Thymus (tissue), 11 donors: Measurements from ENCODE around the gene KIRREL3. TPM values are rescaled to one million over a fixed set of nuclear protein-coding genes. Genes with fewer than 3 reads are reported as not detected.

Experiments used
- DNase-seq, 9 donors: peaks; one replicate each; pipeline ENCODE4 v3.0.0-alpha.2; 2013; ENCODE audit warnings: low spot score in 9 of 9, low read depth in 6 of 9, missing footprints in 1 of 9
- H3K27ac ChIP-seq, 2 donors: one replicate each; pipeline ENCODE4 v1.5.1; 2013; ENCODE audit warnings: control low read depth in 1 of 2, low read depth in 1 of 2, low read length in 1 of 2, mild to moderate bottlenecking in 1 of 2, moderate library complexity in 1 of 2
- H3K27me3 ChIP-seq, 2 donors: one replicate each; pipeline ENCODE4 v1.5.1; 2013; ENCODE audit warnings: low read length in 1 of 2; ENCODE audit not compliant: control insufficient read depth in 2 of 2, insufficient read depth in 1 of 2
- H3K36me3 ChIP-seq, 2 donors: one replicate each; pipeline ENCODE4 v1.5.1; 2013; ENCODE audit warnings: low read length in 1 of 2, mild to moderate bottlenecking in 1 of 2, moderate library complexity in 1 of 2; ENCODE audit not compliant: control insufficient read depth in 2 of 2, insufficient read depth in 2 of 2
- H3K4me1 ChIP-seq, 2 donors: one replicate each; pipeline ENCODE4 v1.5.1; 2013; ENCODE audit warnings: low read length in 2 of 2; ENCODE audit not compliant: control insufficient read depth in 2 of 2, insufficient read depth in 2 of 2
- H3K4me3 ChIP-seq, 2 donors: one replicate each; pipeline ENCODE4 v1.5.1; 2013; ENCODE audit warnings: low read length in 2 of 2, control low read depth in 1 of 2, mild to moderate bottlenecking in 1 of 2
- H3K9me3 ChIP-seq, 2 donors: one replicate each; pipeline ENCODE4 v1.5.1; 2013; ENCODE audit warnings: low read length in 1 of 2, mild to moderate bottlenecking in 1 of 2; ENCODE audit not compliant: control insufficient read depth in 2 of 2, insufficient read depth in 1 of 2
- WGBS: extraction: QIAGEN DNeasy Blood & Tissue Kit; methylation state at CpG from one replicate; pipeline ENCODE4 v1.1.7; 2013; 5-methylcytosine and 5-hydroxymethylcytosine counted together
- polyA plus RNA-seq: library from polyadenylated mRNA; stranded (reverse); fragments of 200-250 nt; gene quantifications from one replicate; pipeline ENCODE4 v1.2.3, GENCODE V29; 2013
- total RNA-seq: library from RNA; stranded (reverse); fragments of 120-200 nt; gene quantifications from one replicate; pipeline ENCODE4 v1.2.4, GENCODE V29; 2013
- donor health status: healthy.

The KIRREL3 gene
- total and polyA plus RNA-seq, 2 donors: 0.09 to 0.14 TPM

DNA sequence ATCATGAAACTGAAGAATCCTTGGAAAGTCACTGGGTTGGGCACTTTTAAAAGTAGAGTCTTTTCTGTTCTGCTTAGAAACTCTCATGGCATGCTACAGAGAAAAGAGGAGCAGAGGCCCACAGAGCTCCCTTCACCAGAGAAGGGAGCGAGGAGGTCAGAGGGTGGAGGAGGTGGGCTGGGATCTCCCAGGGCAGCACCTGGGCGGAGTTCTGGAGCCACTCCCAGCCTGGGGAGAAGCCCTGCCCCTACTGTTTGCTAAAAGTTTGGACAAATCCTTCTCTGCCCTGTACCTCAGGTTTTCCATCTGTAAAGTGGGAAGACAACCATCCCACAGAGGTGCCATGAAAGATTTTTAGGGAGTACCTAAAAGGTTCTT, 299.1 kb downstream of the KIRREL3 start:
- DNase-seq: no peak
- H3K4me1 ChIP-seq: no peaks in the 10 kb centered on the region
- peaks cover 0 to 1% of the 10 kb centered on the region in 2 donors for H3K9me3 ChIP-seq
- H3K4me3 ChIP-seq: no peak overlapping the region
- H3K27me3 ChIP-seq: no peaks in the 10 kb centered on the region
- H3K36me3 ChIP-seq: no peaks in the 10 kb centered on the region
- 100% methylated on average over 2 of the region's 2 CpGs for WGBS
- H3K27ac ChIP-seq: no peak overlapping the region

- H3K9me3 ChIP-seq: peaks cover 0 to 1% of the 10 kb centered on the region in 2 donors
- WGBS: 89% methylated on average over 9 of the region's 9 CpGs
- H3K4me3 ChIP-seq: no peak overlapping the region
- no peaks in the 10 kb centered on the region for H3K4me1 ChIP-seq
- H3K27me3 ChIP-seq: no peaks in the 10 kb centered on the region
- H3K36me3 ChIP-seq: no peaks in the 10 kb centered on the region
- DNase-seq: no peak
- no peak overlapping the region for H3K27ac ChIP-seq
These were observed 299.6 kb downstream of the KIRREL3 start for GRCh38 chr11:126700768-126701519.

DNA sequence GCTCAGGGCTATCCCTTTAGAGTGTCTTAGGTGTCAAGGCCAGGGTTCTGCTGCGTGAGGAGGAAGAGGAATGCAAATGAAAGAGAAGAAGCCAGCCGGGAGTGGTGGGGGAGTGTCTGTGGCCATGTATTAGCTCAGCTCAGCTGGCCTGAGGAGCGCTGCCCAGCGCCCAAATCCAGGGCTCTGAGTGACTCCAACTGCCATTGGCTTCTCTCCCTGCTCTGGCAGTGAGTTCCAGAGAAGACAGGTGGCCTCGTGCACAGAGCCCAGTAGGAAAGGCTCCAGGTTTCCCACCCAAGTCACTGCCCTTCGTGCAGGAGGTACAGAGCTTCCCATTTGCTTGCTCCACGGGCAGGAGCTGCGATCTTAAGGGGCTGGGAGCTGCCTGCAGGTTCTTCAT, 302.0 kb downstream of the KIRREL3 start:
- WGBS: 70% methylated on average over 8 of the region's 8 CpGs
- Histone ChIP-seq H3K4me3 (no peak overlapping the region), H3K4me1 (no peaks in the 10 kb centered on the region), H3K9me3 (peaks cover 0 to 1% of the 10 kb centered on the region in 2 donors), H3K36me3 (no peaks in the 10 kb centered on the region), H3K27me3 (no peaks in the 10 kb centered on the region), H3K27ac (no peak overlapping the region)
- no peak for DNase-seq

- H3K36me3 ChIP-seq: no peaks in the 10 kb centered on the region
- no peak overlapping the region for H3K27ac ChIP-seq
- 89% methylated on average over 6 of the region's 6 CpGs for WGBS
- H3K9me3 ChIP-seq: peaks cover 0 to 1% of the 10 kb centered on the region in 2 donors
- no peak for DNase-seq
- no peak overlapping the region for H3K4me3 ChIP-seq
- H3K4me1 ChIP-seq: no peaks in the 10 kb centered on the region
- H3K27me3 ChIP-seq: no peaks in the 10 kb centered on the region
These were observed 302.6 kb downstream of the KIRREL3 start for GRCh38 chr11:126697936-126698335.

DNA sequence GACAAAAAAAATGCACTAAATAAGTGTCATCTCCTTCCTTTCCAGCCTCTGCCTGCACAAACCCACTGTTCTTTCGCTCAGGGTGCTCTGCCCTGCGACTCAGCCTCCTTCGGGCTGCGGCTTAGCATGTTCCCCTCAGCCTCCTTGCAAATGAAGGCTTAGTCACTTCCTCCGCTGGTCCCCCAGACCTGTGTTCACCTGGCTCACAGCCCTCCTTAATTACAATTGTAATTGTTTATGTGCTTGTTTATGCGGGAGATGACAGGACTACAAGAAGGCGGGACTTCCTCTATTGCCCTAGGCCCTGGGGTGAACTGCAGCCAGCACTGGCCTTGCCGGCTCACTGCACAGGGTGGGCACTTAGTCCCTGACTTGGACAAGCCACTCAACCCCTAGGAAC, 303.6 kb downstream of the KIRREL3 start:
- Histone ChIP-seq H3K27me3 (no peaks in the 10 kb centered on the region), H3K9me3 (peaks cover 0 to 1% of the 10 kb centered on the region in 2 donors), H3K36me3 (no peaks in the 10 kb centered on the region), H3K4me3 (no peak overlapping the region), H3K27ac (no peak overlapping the region), H3K4me1 (no peaks in the 10 kb centered on the region)
- WGBS: 95% methylated on average over 8 of the region's 8 CpGs
- DNase-seq: no peak

DNA sequence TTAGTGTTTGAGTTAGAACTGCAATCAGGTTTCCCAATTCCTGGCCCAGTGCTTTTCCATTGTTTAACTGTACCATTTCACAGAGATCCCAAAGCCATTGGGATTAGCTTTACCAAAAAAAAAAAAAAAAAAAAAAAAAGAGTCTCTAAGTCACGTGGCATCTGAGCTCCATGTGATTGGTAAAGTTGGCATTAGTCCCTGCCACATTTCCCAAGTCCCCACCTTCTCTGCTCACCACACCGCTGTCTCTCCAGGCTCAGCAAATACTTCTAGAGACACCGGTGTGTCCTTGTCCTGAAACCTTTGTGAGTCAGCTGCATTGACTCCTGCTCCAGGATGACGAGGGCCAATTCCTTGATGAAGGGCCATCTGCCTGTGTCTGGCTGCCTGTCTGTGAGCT, 305.3 kb downstream of the KIRREL3 start:
- no peaks in the 10 kb centered on the region for H3K4me1 ChIP-seq
- H3K9me3 ChIP-seq: peaks cover 0 to 1% of the 10 kb centered on the region in 2 donors
- no peak for DNase-seq
- H3K27me3 ChIP-seq: no peaks in the 10 kb centered on the region
- no peak overlapping the region for H3K27ac ChIP-seq
- no peak overlapping the region for H3K4me3 ChIP-seq
- H3K36me3 ChIP-seq: no peaks in the 10 kb centered on the region
- WGBS: 83% methylated on average over 4 of the region's 4 CpGs

GRCh38 chr11:126694065-126694625, 306.4 kb downstream of the KIRREL3 start:
- H3K36me3 ChIP-seq: no peaks in the 10 kb centered on the region
- no peaks in the 10 kb centered on the region for H3K4me1 ChIP-seq
- H3K4me3 ChIP-seq: no peak overlapping the region
- peaks cover 0 to 1% of the 10 kb centered on the region in 2 donors for H3K9me3 ChIP-seq
- 83% methylated on average over 11 of the region's 11 CpGs for WGBS
- H3K27ac ChIP-seq: no peak overlapping the region
- no peaks in the 10 kb centered on the region for H3K27me3 ChIP-seq
- no peak for DNase-seq

- Histone ChIP-seq H3K36me3 (no peaks in the 10 kb centered on the region), H3K4me3 (no peak overlapping the region), H3K27ac (no peak overlapping the region), H3K4me1 (no peaks in the 10 kb centered on the region), H3K9me3 (no peaks in the 10 kb centered on the region), H3K27me3 (no peaks in the 10 kb centered on the region)
- no peak for DNase-seq
- WGBS: 97% methylated on average over 2 of the region's 2 CpGs
These were observed 313.1 kb downstream of the KIRREL3 start for GRCh38 chr11:126687477-126687876.

DNA sequence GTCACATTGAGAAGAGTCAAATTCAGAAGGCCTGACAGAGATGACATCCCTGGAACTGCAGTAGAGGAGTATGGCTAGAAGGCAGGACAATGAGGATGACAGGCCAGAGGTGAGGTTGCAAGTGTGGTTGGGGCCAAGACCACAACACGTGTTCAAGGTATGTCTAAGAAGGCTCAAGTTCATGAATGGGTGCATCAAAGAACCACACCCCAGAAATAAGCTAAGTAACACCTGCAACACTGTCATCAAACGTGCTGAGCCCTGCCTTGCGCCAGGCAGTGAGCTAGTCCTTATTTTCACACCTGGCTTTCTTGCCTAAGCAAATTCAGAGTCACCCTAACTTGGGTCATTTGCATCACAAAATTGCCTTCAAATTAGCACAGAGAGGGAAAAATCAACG, 313.6 kb downstream of the KIRREL3 start:
- no peak overlapping the region for H3K4me3 ChIP-seq
- 71% methylated on average over 4 of the region's 4 CpGs for WGBS
- H3K4me1 ChIP-seq: no peaks in the 10 kb centered on the region
- H3K9me3 ChIP-seq: no peaks in the 10 kb centered on the region
- H3K27me3 ChIP-seq: no peaks in the 10 kb centered on the region
- H3K27ac ChIP-seq: no peak overlapping the region
- no peaks in the 10 kb centered on the region for H3K36me3 ChIP-seq
- DNase-seq: no peak
